Measurements from ENCODE around the gene RIMBP2.

- TF ChIP-seq EZH2 (IDR thresholded peaks at IDR 0.05; ENCODE audit: insufficient read depth, poor library complexity, severe bottlenecking) (no peak), EZH2phosphoT487 (IDR thresholded peaks at IDR 0.05; ENCODE audit: insufficient read depth, low read depth) (no peak)
Measured at GRCh38 chr12:130367523-130367922, 348.6 kb downstream of the RIMBP2 start.
